Epithelial cell of esophagus (primary cell): ENCODE data around the gene FBXW9.
"Not testable (repeated sequence)": the region's sequence is repeated elsewhere in the genome, so short reads cannot be mapped to it uniquely, and the experiment has no call there.

Experiments
- DNase-seq: peaks from one replicate; pipeline ENCODE4 v3.0.0; 2010; ENCODE audit warnings: low read depth
- H3K4me3 ChIP-seq: 2 replicates; pipeline ENCODE4 v1.5.1; 2011; ENCODE audit warnings: mild to moderate bottlenecking, low read length, control low read depth
- CTCF ChIP-seq: IDR thresholded peaks from 2 replicates; pipeline ENCODE4 v1.5.1; 2011; ENCODE audit warnings: low read depth, mild to moderate bottlenecking, low read length, control low read depth, inconsistent platforms; ENCODE audit not compliant: insufficient read depth; ENCODE audit errors: missing control alignments

Gene FBXW9

GRCh38 chr19:12648088-12648487 is 48.3 kb downstream of the FBXW9 start:
- DNase-seq = no peak
- peak overlapping the region; percentile 30 for H3K4me3 ChIP-seq
- TF ChIP-seq CTCF = no peak

GRCh38 chr19:12647490-12648071 is 48.9 kb downstream of the FBXW9 start:
- peak; percentile 66 for DNase-seq
- TF ChIP-seq CTCF = no peak
- H3K4me3 ChIP-seq = peak overlapping the region; percentile 30

GRCh38 chr19:12647047-12647446 is 49.4 kb downstream of the FBXW9 start:
- no peak overlapping the region for H3K4me3 ChIP-seq
- TF ChIP-seq CTCF = no peak
- DNase-seq = no peak

- TF ChIP-seq CTCF = no peak
- H3K4me3 ChIP-seq = no peak overlapping the region
- DNase-seq = no peak
Observed at GRCh38 chr19:12646551-12646950, 49.9 kb downstream of the FBXW9 start.

GRCh38 chr19:12643716-12644115 is 52.7 kb downstream of the FBXW9 start:
- H3K4me3 ChIP-seq, DNase-seq: not testable (repeated sequence)

- H3K4me3 ChIP-seq = no peak overlapping the region
- TF ChIP-seq CTCF = no peak
- DNase-seq = no peak
Observed at GRCh38 chr19:12642506-12642905, 53.9 kb downstream of the FBXW9 start.

- H3K4me3 ChIP-seq = no peak overlapping the region
- no peak for TF ChIP-seq CTCF
- no peak for DNase-seq
Observed at GRCh38 chr19:12641456-12641855, 55.0 kb downstream of the FBXW9 start.
